ENCODE results near the gene PPP3R1.

- TF ChIP-seq, protein P1, sequence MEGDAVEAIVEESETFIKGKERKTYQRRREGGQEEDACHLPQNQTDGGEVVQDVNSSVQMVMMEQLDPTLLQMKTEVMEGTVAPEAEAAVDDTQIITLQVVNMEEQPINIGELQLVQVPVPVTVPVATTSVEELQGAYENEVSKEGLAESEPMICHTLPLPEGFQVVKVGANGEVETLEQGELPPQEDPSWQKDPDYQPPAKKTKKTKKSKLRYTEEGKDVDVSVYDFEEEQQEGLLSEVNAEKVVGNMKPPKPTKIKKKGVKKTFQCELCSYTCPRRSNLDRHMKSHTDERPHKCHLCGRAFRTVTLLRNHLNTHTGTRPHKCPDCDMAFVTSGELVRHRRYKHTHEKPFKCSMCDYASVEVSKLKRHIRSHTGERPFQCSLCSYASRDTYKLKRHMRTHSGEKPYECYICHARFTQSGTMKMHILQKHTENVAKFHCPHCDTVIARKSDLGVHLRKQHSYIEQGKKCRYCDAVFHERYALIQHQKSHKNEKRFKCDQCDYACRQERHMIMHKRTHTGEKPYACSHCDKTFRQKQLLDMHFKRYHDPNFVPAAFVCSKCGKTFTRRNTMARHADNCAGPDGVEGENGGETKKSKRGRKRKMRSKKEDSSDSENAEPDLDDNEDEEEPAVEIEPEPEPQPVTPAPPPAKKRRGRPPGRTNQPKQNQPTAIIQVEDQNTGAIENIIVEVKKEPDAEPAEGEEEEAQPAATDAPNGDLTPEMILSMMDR (IDR thresholded peaks at IDR 0.05): no peak
- TF ChIP-seq POLR2A (IDR thresholded peaks at IDR 0.05; ENCODE audit: low read depth): no peak
- no peak for TF ChIP-seq POLR2AphosphoS5 (IDR thresholded peaks at IDR 0.05)
- TF ChIP-seq EP300 (IDR thresholded peaks at IDR 0.05): no peak
These were observed 52.1 kb downstream of the PPP3R1 start for GRCh38 chr2:68200157-68200787.

Data from esophagus muscularis mucosa (tissue), 4 donors.